ENCODE data around the gene ANAPC2. TPM values are rescaled to one million over a fixed set of nuclear protein-coding genes. Genes with fewer than 3 reads are reported as not detected.
A peak's percentile ranks its signal among the peaks of the same experiment; 100 is the strongest.
"Not testable (repeated sequence)": the region's sequence is repeated elsewhere in the genome, so short reads cannot be mapped to it uniquely, and the experiment has no call there.

ANAPC2 gene
- total and polyA plus RNA-seq, 8 donors: 42.1 to 58.8 (median 44.4) TPM

DNA sequence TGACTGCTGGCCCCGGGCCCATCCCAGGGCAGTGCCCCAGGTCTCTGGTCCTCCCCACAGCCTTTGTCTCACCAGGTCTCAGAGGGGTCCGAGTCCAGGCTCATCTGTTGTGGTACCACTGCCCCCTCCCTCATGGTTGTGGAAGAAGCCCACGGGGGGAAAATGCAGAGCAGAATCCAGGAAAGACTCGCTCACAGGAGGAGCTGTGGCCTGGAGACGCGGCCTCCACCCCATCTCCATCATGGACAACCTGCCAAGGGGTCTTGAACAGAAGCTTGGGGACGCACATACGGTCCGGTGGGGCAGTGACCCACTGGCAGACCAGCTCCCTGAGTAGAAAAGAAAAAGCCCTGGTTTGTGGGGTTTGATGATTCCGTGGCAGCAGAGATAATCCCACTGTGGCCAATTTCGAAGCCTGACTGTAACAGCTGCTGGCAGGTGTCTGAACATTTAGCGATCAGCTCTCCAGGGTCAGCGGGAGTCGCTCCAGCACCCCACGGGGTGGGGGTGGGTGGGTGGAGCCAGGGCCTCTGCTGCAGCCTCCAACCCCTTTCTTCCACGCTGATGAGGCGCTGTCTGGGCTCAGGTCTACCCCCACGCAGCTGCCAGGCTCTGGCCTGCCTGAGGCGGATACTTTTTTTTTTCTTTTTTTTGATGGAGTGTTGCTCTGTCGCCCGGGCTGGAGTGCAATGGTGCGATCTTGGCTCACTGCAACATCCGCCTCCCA, 51.3 kb downstream of the ANAPC2 start:
- no peak overlapping the region for H3K27ac ChIP-seq
- TF ChIP-seq CTCF (IDR thresholded peaks at IDR 0.05): no peak
- peak in 1 of 4 donors; percentile 25 for DNase-seq
- H3K4me1 ChIP-seq: peaks cover 0 to 3% of the 10 kb centered on the region in 2 donors
- H3K4me3 ChIP-seq: no peak overlapping the region
- intact Hi-C loops (cut with DNase I): no loop called here
- H3K27me3 ChIP-seq: peaks cover 50 to 99% of the 10 kb centered on the region in 2 donors
- ATAC-seq: no peak
- no peaks in the 10 kb centered on the region for H3K9me3 ChIP-seq
- no peaks in the 10 kb centered on the region for H3K36me3 ChIP-seq

DNA sequence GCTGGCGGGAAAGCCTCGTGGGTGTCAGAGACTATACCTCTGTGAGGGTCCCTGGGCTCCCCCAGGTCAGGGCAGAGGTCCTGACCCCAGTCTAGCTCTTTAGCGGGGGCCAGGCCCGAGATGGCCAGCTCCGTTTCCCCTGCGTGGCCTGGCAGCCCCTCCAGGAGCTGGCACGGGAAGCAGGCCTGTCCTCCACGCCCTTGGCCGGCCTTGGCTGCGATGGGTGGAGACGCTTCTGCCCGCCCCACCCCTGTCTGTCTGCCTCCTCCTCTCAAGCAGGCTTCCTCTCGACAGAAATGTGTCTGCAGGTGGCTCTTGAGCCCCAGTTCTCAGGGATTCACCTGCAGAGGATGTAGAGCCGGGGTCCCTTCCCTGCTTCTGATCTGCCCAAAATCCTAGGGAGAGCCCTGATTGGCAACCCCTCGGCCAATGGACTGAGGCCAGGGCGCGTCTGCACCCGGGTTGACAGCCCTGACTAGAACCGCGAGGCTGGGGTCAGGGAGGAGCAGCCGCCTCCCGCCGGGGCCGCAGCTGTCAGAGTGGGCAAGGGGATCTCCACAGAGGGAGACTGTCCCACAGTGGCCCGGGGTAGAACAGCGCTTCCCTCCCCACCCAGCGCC, 52.0 kb downstream of the ANAPC2 start:
- Histone ChIP-seq H3K9me3 (no peaks in the 10 kb centered on the region), H3K27ac (no peak overlapping the region), H3K4me3 (no peak overlapping the region), H3K27me3 (peaks cover 50 to 99% of the 10 kb centered on the region in 2 donors), H3K4me1 (peaks cover 0 to 3% of the 10 kb centered on the region in 2 donors), H3K36me3 (no peaks in the 10 kb centered on the region)
- peak in 1 of 4 donors; percentile 67 for DNase-seq
- no peak for ATAC-seq
- intact Hi-C loops (cut with DNase I): no loop called here
- no peak for TF ChIP-seq CTCF (IDR thresholded peaks at IDR 0.05)

DNA sequence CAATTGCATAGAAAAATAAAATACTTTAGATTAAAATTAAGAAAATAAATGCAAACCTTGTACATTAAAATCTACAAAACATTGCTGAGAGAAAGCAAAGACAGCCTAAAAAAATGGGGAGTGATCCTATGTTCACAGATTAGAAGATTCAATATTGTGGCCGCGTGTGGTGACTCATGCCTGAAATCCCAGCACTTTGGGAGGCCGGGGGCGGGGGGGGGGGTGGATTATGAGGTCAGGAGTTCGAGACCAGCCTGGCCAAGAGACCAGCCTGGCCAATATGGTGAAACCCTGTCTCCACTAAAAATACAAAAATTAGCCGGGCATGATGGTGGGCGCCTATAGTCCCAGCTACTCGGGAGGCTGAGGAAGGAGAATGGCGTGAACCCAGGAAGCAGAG, 53.2 kb downstream of the ANAPC2 start:
- peaks cover 38 to 99% of the 10 kb centered on the region in 2 donors for H3K27me3 ChIP-seq
- H3K4me1 ChIP-seq; ATAC-seq; H3K27ac ChIP-seq; intact Hi-C loops (cut with DNase I); H3K4me3 ChIP-seq; DNase-seq; H3K9me3 ChIP-seq; H3K36me3 ChIP-seq: not testable (repeated sequence)

DNA sequence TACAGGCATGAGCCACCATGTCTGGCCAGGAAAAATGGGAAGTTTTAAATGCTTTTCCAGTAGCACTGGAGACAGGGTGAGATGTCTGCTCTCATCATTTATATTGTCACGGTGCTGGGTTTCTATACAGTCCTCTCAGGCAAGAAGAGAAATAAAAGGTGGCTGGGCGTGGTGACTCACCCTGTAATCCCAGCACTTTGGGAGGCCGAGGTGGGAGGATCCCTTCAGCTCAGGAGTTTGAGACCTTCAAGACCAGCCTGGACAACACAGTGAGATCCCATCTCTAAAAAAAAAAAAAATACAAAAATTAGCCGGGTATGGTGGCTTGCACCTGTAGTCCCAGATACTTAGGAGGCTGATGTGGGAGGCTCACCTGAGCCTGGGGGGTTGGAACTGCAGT, 54.2 kb downstream of the ANAPC2 start:
- Histone ChIP-seq H3K36me3 (no peaks in the 10 kb centered on the region), H3K4me3 (no peak overlapping the region), H3K4me1 (peaks cover 5 to 10% of the 10 kb centered on the region in 2 donors), H3K27ac (no peak overlapping the region), H3K27me3 (peaks cover 30 to 97% of the 10 kb centered on the region in 2 donors), H3K9me3 (no peaks in the 10 kb centered on the region)
- intact Hi-C loops (cut with DNase I): no loop called here
- DNase-seq: no peak
- no peak for TF ChIP-seq CTCF (IDR thresholded peaks at IDR 0.05)
- ATAC-seq: no peak

- no peak for DNase-seq
- Histone ChIP-seq H3K4me3 (peak overlapping the region; percentile 84 to 88), H3K36me3 (no peaks in the 10 kb centered on the region), H3K4me1 (peaks cover 20 to 38% of the 10 kb centered on the region in 2 donors), H3K27ac (peak overlapping the region; percentile 62 to 73), H3K27me3 (peaks cover 0 to 58% of the 10 kb centered on the region in 2 donors), H3K9me3 (no peaks in the 10 kb centered on the region)
- no peak for TF ChIP-seq CTCF (IDR thresholded peaks at IDR 0.05)
- intact Hi-C loops (cut with DNase I): no loop called here
- peak; percentile 10 for ATAC-seq
These were observed 58.1 kb downstream of the ANAPC2 start for GRCh38 chr9:137130176-137130755.

All from left lung (tissue), 10 donors.